Vagina (tissue), 2 donors: ENCODE measurements around the gene SEMA5B. TPM values are rescaled to one million over a fixed set of nuclear protein-coding genes. Genes with fewer than 3 reads are reported as not detected.

Experiments used
- DNase-seq, 2 donors: peaks; one replicate each; pipeline ENCODE4 v3.0.0-alpha.2; 2017; ENCODE audit errors: extremely low spot score in 2 of 2
- H3K27ac ChIP-seq: fragments of 200-600 bp; sonication (generic); one replicate; pipeline ENCODE4 v1.5.1; 2019
- H3K27me3 ChIP-seq: fragments of 200-600 bp; sonication (generic); one replicate; pipeline ENCODE4 v1.5.1; 2019
- H3K36me3 ChIP-seq, 2 donors: fragments of 200-600 bp; sonication (generic); one replicate each; pipeline ENCODE4 v1.5.1; 2017 to 2019
- H3K4me1 ChIP-seq: fragments of 200-600 bp; sonication (generic); one replicate; pipeline ENCODE4 v1.5.1; 2019
- H3K4me3 ChIP-seq, 2 donors: fragments of 200-600 bp; sonication (generic); 1 replicate in 1 of 2; 2 replicates in 1 of 2; pipeline ENCODE4 v1.5.1; 2016 to 2019
- H3K9me3 ChIP-seq: fragments of 200-600 bp; sonication (generic); one replicate; pipeline ENCODE4 v1.5.1; 2019
- CTCF ChIP-seq, 3 experiments: fragments of 450-650 bp in 2 of 3; fragments of 200-600 bp in 1 of 3; sonication (generic) in 1 of 3; IDR thresholded peaks; one replicate each; pipeline ENCODE4 v1.5.1; 2017 to 2019; ENCODE audit warnings: antibody characterized with exemption in 3 of 3, mild to moderate bottlenecking in 2 of 3, moderate library complexity in 2 of 3
- POLR2A ChIP-seq, 2 donors: fragments of 450-650 bp; IDR thresholded peaks; one replicate each; pipeline ENCODE4 v1.6.1; 2017; ENCODE audit warnings: antibody characterized with exemption in 2 of 2, mild to moderate bottlenecking in 2 of 2, moderate library complexity in 2 of 2
- POLR2AphosphoS5 ChIP-seq, 2 donors: sonication (generic); formaldehyde crosslinking; IDR thresholded peaks; one replicate each; pipeline ENCODE4 v1.9.0; 2017; ENCODE audit warnings: antibody characterized with exemption in 2 of 2, mild to moderate bottlenecking in 2 of 2, low read depth in 1 of 2; ENCODE audit not compliant: insufficient read depth in 1 of 2
- intact Hi-C: fragments of 100-400 bp; cut with DNase I; formaldehyde crosslinking; loops from one replicate; pipeline ENCODE4 v1.15.1; 2023
- total RNA-seq: library from RNA; depleted of rRNA; stranded (reverse); fragments of >200 nt; gene quantifications from one replicate; pipeline ENCODE4 v1.2.3, GENCODE V29; 2016

Gene SEMA5B
- total RNA-seq, 1 donor from 2014 or later: 0.25 TPM

GRCh38 chr3:123034996-123035395 is 7.4 kb upstream of the SEMA5B start:
- DNase-seq: no peak
- no peak for TF ChIP-seq CTCF (IDR thresholded peaks at IDR 0.05)
- TF ChIP-seq POLR2AphosphoS5 (IDR thresholded peaks at IDR 0.05; ENCODE audit: insufficient read depth in 1 of 2, low read depth in 1 of 2): no peak
- no peak for TF ChIP-seq POLR2A (IDR thresholded peaks at IDR 0.05)
- H3K9me3 ChIP-seq: no peaks in the 10 kb centered on the region
- H3K4me1 ChIP-seq: no peaks in the 10 kb centered on the region
- H3K36me3 ChIP-seq: no peaks in the 10 kb centered on the region
- intact Hi-C loops: no loop called here
- no peak overlapping the region for H3K4me3 ChIP-seq
- H3K27me3 ChIP-seq: no peaks in the 10 kb centered on the region
- H3K27ac ChIP-seq: no peak overlapping the region

GRCh38 chr3:123034120-123034519 is 6.6 kb upstream of the SEMA5B start:
- no peak for DNase-seq
- Histone ChIP-seq H3K27me3 (no peaks in the 10 kb centered on the region), H3K4me3 (no peak overlapping the region), H3K4me1 (no peaks in the 10 kb centered on the region), H3K36me3 (no peaks in the 10 kb centered on the region), H3K27ac (no peak overlapping the region), H3K9me3 (no peaks in the 10 kb centered on the region)
- TF ChIP-seq CTCF (IDR thresholded peaks at IDR 0.05) (no peak), POLR2AphosphoS5 (IDR thresholded peaks at IDR 0.05; ENCODE audit: insufficient read depth in 1 of 2, low read depth in 1 of 2) (no peak), POLR2A (IDR thresholded peaks at IDR 0.05) (no peak)
- intact Hi-C loops: no loop called here

GRCh38 chr3:123032057-123032456 is 4.5 kb upstream of the SEMA5B start:
- no peaks in the 10 kb centered on the region for H3K27me3 ChIP-seq

GRCh38 chr3:123031051-123031450 is 3.5 kb upstream of the SEMA5B start:
- Histone ChIP-seq H3K9me3 (no peaks in the 10 kb centered on the region), H3K4me3 (no peak overlapping the region), H3K27me3 (no peaks in the 10 kb centered on the region), H3K27ac (no peak overlapping the region), H3K4me1 (peaks cover 21% of the 10 kb centered on the region), H3K36me3 (no peaks in the 10 kb centered on the region)
- intact Hi-C loops: no loop called here
- TF ChIP-seq POLR2A (IDR thresholded peaks at IDR 0.05) (no peak), POLR2AphosphoS5 (IDR thresholded peaks at IDR 0.05; ENCODE audit: insufficient read depth in 1 of 2, low read depth in 1 of 2) (no peak), CTCF (IDR thresholded peaks at IDR 0.05) (no peak)
- DNase-seq: no peak

More at GRCh38 chr3:123032057-123032456, 4.5 kb upstream of the SEMA5B start:
- DNase-seq: no peak
- H3K4me1 ChIP-seq: peaks cover 11% of the 10 kb centered on the region
- intact Hi-C loops: no loop called here
- H3K9me3 ChIP-seq: no peaks in the 10 kb centered on the region
- H3K27ac ChIP-seq: no peak overlapping the region
- H3K36me3 ChIP-seq: no peaks in the 10 kb centered on the region
- no peak overlapping the region for H3K4me3 ChIP-seq
- TF ChIP-seq POLR2A (IDR thresholded peaks at IDR 0.05) (no peak), POLR2AphosphoS5 (IDR thresholded peaks at IDR 0.05; ENCODE audit: insufficient read depth in 1 of 2, low read depth in 1 of 2) (no peak), CTCF (IDR thresholded peaks at IDR 0.05) (no peak)

- peak overlapping the region; percentile 3 for H3K27ac ChIP-seq
- peaks cover 23% of the 10 kb centered on the region for H3K4me1 ChIP-seq
- TF ChIP-seq POLR2A (IDR thresholded peaks at IDR 0.05) (no peak), CTCF (IDR thresholded peaks at IDR 0.05) (peak; percentile 6 to 39 (median 23))
- peak overlapping the region; percentile 42 to 60 for H3K4me3 ChIP-seq
- no peaks in the 10 kb centered on the region for H3K36me3 ChIP-seq
- H3K27me3 ChIP-seq: no peaks in the 10 kb centered on the region
- no peak for DNase-seq
- H3K9me3 ChIP-seq: no peaks in the 10 kb centered on the region
- intact Hi-C loops: loop anchor here (5.0 kb wide), 1 partner anchor 86 kb away; no protein-coding TSS in a partner anchor
These were observed 768 bp upstream of the SEMA5B start for GRCh38 chr3:123028233-123028828.
